Upper lobe of left lung (tissue), 6 donors: ENCODE results near the gene TRIM67. TPM values are rescaled to one million over a fixed set of nuclear protein-coding genes. Genes with fewer than 3 reads are reported as not detected.

ENCODE experiments used
- ATAC-seq, 2 donors: fragments of 200-7000 bp; cut with Tn5 transposase; one replicate each; pipeline ENCODE4 v1.9.1; 2022; ENCODE audit warnings: mild to moderate bottlenecking in 2 of 2, moderate library complexity in 2 of 2; ENCODE audit not compliant: low FRiP score in 2 of 2
- DNase-seq, 2 donors: peaks; one replicate each; pipeline ENCODE4 v3.0.0-alpha.2; 2019 to 2020
- H3K27ac ChIP-seq, 4 donors: fragments of 200-600 bp; sonication (generic); one replicate each; pipeline ENCODE4 v1.5.1; 2016 to 2019
- H3K27me3 ChIP-seq, 4 donors: fragments of 200-600 bp; sonication (generic); one replicate each; pipeline ENCODE4 v1.5.1; 2017 to 2019
- H3K36me3 ChIP-seq, 4 donors: fragments of 200-600 bp; sonication (generic); one replicate each; pipeline ENCODE4 v1.5.1; 2016 to 2019
- H3K4me1 ChIP-seq, 4 donors: fragments of 200-600 bp; sonication (generic); one replicate each; pipeline ENCODE4 v1.5.1; 2018 to 2019
- H3K4me3 ChIP-seq, 4 donors: fragments of 200-600 bp; sonication (generic); one replicate each; pipeline ENCODE4 v1.5.1; 2017 to 2019; ENCODE audit warnings: mild to moderate bottlenecking in 2 of 4, moderate library complexity in 1 of 4
- H3K9me3 ChIP-seq, 4 donors: fragments of 200-600 bp; sonication (generic); one replicate each; pipeline ENCODE4 v1.5.1; 2018 to 2019
- CTCF ChIP-seq, 6 experiments: fragments of 450-650 bp in 4 of 6; fragments of 200-600 bp in 2 of 6; sonication (generic) in 2 of 6; IDR thresholded peaks; one replicate each; pipeline ENCODE4 v1.5.1; 2016 to 2019; ENCODE audit warnings: antibody characterized with exemption in 6 of 6
- EP300 ChIP-seq, 4 donors: sonication (generic); formaldehyde crosslinking; IDR thresholded peaks; one replicate each; pipeline ENCODE4 v1.5.1; 2017; ENCODE audit warnings: antibody characterized with exemption in 4 of 4, control low read depth in 2 of 4
- POLR2A ChIP-seq, 4 donors: fragments of 450-650 bp; IDR thresholded peaks; one replicate each; pipeline ENCODE4 v1.5.1; 2016 to 2017; ENCODE audit warnings: antibody characterized with exemption in 4 of 4, mild to moderate bottlenecking in 2 of 4
- POLR2AphosphoS5 ChIP-seq, 2 donors: sonication (generic); formaldehyde crosslinking; IDR thresholded peaks; one replicate each; pipeline ENCODE4 v1.5.1; 2017; ENCODE audit warnings: antibody characterized with exemption in 2 of 2
- WGBS, 2 donors: methylation state at CpG; one replicate each; pipeline ENCODE4 v1.1.5; 2017 to 2018; 5-methylcytosine and 5-hydroxymethylcytosine counted together
- total RNA-seq, 6 donors: library from RNA; depleted of rRNA in 4 of 6; stranded (reverse); fragments of >200 nt in 4 of 6; gene quantifications; one replicate each; pipeline versions ENCODE4 v1.1.0 to v1.2.1, GENCODE V29; 2016 to 2021
- donor health status: DM: no; HTN: no; CAD: no; lungs with moderate emphysema.
- donor health status: DM: no; HTN: yes; CAD: no; lungs with severe emphysema.

Gene TRIM67
- total RNA-seq, 6 donors from 2014 or later, result 0.03 TPM; not detected in 5

GRCh38 chr1:231236208-231236591 is 74.3 kb downstream of the TRIM67 start:
- 62 to 69% methylated on average over 4 of the region's 4 CpGs for WGBS, 2 donors
- no peak overlapping the region for H3K4me3 ChIP-seq
- no peak for ATAC-seq
- DNase-seq, result no peak
- H3K36me3 ChIP-seq, result peaks cover 0 to 39% (median 13%) of the 10 kb centered on the region in 4 donors
- H3K4me1 ChIP-seq, result peaks cover 8 to 14% (median 10%) of the 10 kb centered on the region in 4 donors
- no peaks in the 10 kb centered on the region for H3K27me3 ChIP-seq
- no peak overlapping the region for H3K27ac ChIP-seq
- TF ChIP-seq POLR2AphosphoS5 (IDR thresholded peaks at IDR 0.05) (no peak), EP300 (IDR thresholded peaks at IDR 0.05) (no peak), CTCF (IDR thresholded peaks at IDR 0.05) (no peak), POLR2A (IDR thresholded peaks at IDR 0.05) (no peak)
- H3K9me3 ChIP-seq, result no peaks in the 10 kb centered on the region

- Histone ChIP-seq H3K27ac (no peak overlapping the region), H3K36me3 (peaks cover 0 to 35% (median 12%) of the 10 kb centered on the region in 4 donors), H3K4me3 (no peak overlapping the region), H3K27me3 (no peaks in the 10 kb centered on the region), H3K4me1 (peaks cover 9 to 15% (median 11%) of the 10 kb centered on the region in 4 donors), H3K9me3 (no peaks in the 10 kb centered on the region)
- no peak for DNase-seq
- ATAC-seq, result no peak
- TF ChIP-seq CTCF (IDR thresholded peaks at IDR 0.05), result no peak
- TF ChIP-seq POLR2A (IDR thresholded peaks at IDR 0.05), result no peak
- TF ChIP-seq EP300 (IDR thresholded peaks at IDR 0.05), result no peak
- TF ChIP-seq POLR2AphosphoS5 (IDR thresholded peaks at IDR 0.05), result no peak
- 92 to 94% methylated on average over 9 of the region's 9 CpGs for WGBS, 2 donors
Measured at GRCh38 chr1:231236938-231237337, 75.1 kb downstream of the TRIM67 start.

DNA sequence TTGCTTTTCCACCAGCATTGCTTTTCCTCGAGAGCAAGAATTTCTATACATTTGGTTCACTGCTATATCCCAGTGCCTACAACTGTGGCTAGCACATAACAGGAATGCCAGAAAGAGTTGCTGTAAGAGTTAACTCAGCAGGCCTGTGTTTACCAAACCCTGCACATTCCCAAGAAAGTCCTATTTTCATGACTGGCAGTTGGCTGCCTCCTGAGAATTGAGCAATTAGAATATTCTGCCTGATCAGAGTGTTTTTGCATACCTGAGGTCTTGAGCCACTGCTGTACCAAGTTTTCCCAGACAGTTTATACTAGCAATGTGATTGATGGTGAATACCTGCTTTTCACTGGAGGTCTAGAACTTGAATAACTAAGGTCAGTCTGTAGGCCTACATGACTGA is 76.4 kb downstream of the TRIM67 start:
- no peaks in the 10 kb centered on the region for H3K9me3 ChIP-seq
- TF ChIP-seq POLR2AphosphoS5 (IDR thresholded peaks at IDR 0.05) (no peak), EP300 (IDR thresholded peaks at IDR 0.05) (no peak), POLR2A (IDR thresholded peaks at IDR 0.05) (no peak), CTCF (IDR thresholded peaks at IDR 0.05) (no peak)
- 100% methylated on average over 1 of the region's 1 CpG for WGBS, 2 donors
- peaks cover 0 to 31% (median 12%) of the 10 kb centered on the region in 4 donors for H3K36me3 ChIP-seq
- no peak for DNase-seq
- H3K4me1 ChIP-seq, result peaks cover 23 to 29% (median 24%) of the 10 kb centered on the region in 4 donors
- H3K4me3 ChIP-seq, result no peak overlapping the region
- ATAC-seq, result no peak
- H3K27me3 ChIP-seq, result no peaks in the 10 kb centered on the region
- no peak overlapping the region for H3K27ac ChIP-seq

- 1 to 2% methylated on average over 13 of the region's 13 CpGs for WGBS, 2 donors
- Histone ChIP-seq H3K4me3 (peak overlapping the region; percentile 46 to 82 (median 70)), H3K27me3 (no peaks in the 10 kb centered on the region), H3K27ac (peak overlapping the region; percentile 82 to 90 (median 87)), H3K36me3 (peaks cover 0 to 31% (median 12%) of the 10 kb centered on the region in 4 donors), H3K4me1 (peaks cover 23 to 29% (median 27%) of the 10 kb centered on the region in 4 donors), H3K9me3 (no peaks in the 10 kb centered on the region)
- ATAC-seq (peak; percentile 8 to 20), DNase-seq (no peak)
- TF ChIP-seq POLR2AphosphoS5 (IDR thresholded peaks at IDR 0.05), result no peak
- TF ChIP-seq POLR2A (IDR thresholded peaks at IDR 0.05), result no peak
- no peak for TF ChIP-seq CTCF (IDR thresholded peaks at IDR 0.05)
- TF ChIP-seq EP300 (IDR thresholded peaks at IDR 0.05), result no peak
Measured at GRCh38 chr1:231240531-231240882, 78.6 kb downstream of the TRIM67 start.
